HG03342 (cell line): ENCODE measurements around the gene SLC7A4.
A peak's percentile ranks its signal among the peaks of the same experiment; 100 is the strongest.
"Not testable (repeated sequence)": the region's sequence is repeated elsewhere in the genome, so short reads cannot be mapped to it uniquely, and the experiment has no call there.

Experiments
- ATAC-seq: cut with Tn5 transposase; IDR thresholded peaks from one replicate; pipeline ENCODE4 v1.9.1; 2021; ENCODE audit warnings: mild to moderate bottlenecking, moderate library complexity; ENCODE audit not compliant: unreplicated experiment

The SLC7A4 gene

GRCh38 chr22:21064917-21065864 is 32.8 kb upstream of the SLC7A4 start:
- ATAC-seq: no peak

- not testable (repeated sequence) for ATAC-seq
Measured at GRCh38 chr22:21064425-21064824, 32.1 kb upstream of the SLC7A4 start.

- ATAC-seq: not testable (repeated sequence)
Measured at GRCh38 chr22:21061660-21062321, 29.4 kb upstream of the SLC7A4 start.

- not testable (repeated sequence) for ATAC-seq
Measured at GRCh38 chr22:21060363-21060762, 28.0 kb upstream of the SLC7A4 start.

GRCh38 chr22:21055880-21056319 is 23.5 kb upstream of the SLC7A4 start:
- ATAC-seq: no peak

- no peak for ATAC-seq
Measured at GRCh38 chr22:21055564-21055834, 23.1 kb upstream of the SLC7A4 start.

- no peak for ATAC-seq
Measured at GRCh38 chr22:21054714-21055563, 22.6 kb upstream of the SLC7A4 start.

- ATAC-seq: no peak
Measured at GRCh38 chr22:21054046-21054713, 21.8 kb upstream of the SLC7A4 start.

- no peak for ATAC-seq
Measured at GRCh38 chr22:21052715-21053459, 20.5 kb upstream of the SLC7A4 start.

- ATAC-seq: no peak
Measured at GRCh38 chr22:21051831-21052400, 19.6 kb upstream of the SLC7A4 start.

- no peak for ATAC-seq
Measured at GRCh38 chr22:21051145-21051830, 18.9 kb upstream of the SLC7A4 start.

GRCh38 chr22:21048965-21049364 is 16.6 kb upstream of the SLC7A4 start:
- ATAC-seq: not testable (repeated sequence)

GRCh38 chr22:21048448-21048847 is 16.1 kb upstream of the SLC7A4 start:
- ATAC-seq: not testable (repeated sequence)

- ATAC-seq: no peak
Measured at GRCh38 chr22:21047730-21048129, 15.4 kb upstream of the SLC7A4 start.

GRCh38 chr22:21047035-21047661 is 14.8 kb upstream of the SLC7A4 start:
- no peak for ATAC-seq

GRCh38 chr22:21045585-21046294 is 13.4 kb upstream of the SLC7A4 start, which contains the start of gene LRRC74B:
LRRC74B (plus strand) TSS chr22:21045946; CDS start chr22:21045987, 41 bp downstream.
- peak; percentile 88 for ATAC-seq

- no peak for ATAC-seq
Measured at GRCh38 chr22:21044931-21045584, 12.7 kb upstream of the SLC7A4 start.
